Adipose tissue (tissue), 3 donors: ENCODE results near the gene C19orf38. TPM values are rescaled to one million over a fixed set of nuclear protein-coding genes. Genes with fewer than 3 reads are reported as not detected.

Source experiments
- H3K27ac ChIP-seq: one replicate; pipeline ENCODE4 v1.5.1; 2013; ENCODE audit warnings: low read depth, low read length
- WGBS, 3 donors: extraction: QIAGEN DNeasy Blood & Tissue Kit; methylation state at CpG; one replicate each; pipeline ENCODE4 v1.1.7; 2013; 5-methylcytosine and 5-hydroxymethylcytosine counted together
- polyA plus RNA-seq, 3 donors: library from polyadenylated mRNA; stranded (reverse); fragments of 200-250 nt; gene quantifications; one replicate each; pipeline ENCODE4 v1.2.3, GENCODE V29; 2013
- donor health status: healthy with polysubstance abuse.
- donor health status: Bipolar disorder and iron deficiency.
- donor health status: healthy.

The C19orf38 gene
- polyA plus RNA-seq, 3 donors, result 1.4 to 6.6 (median 6.4) TPM

- no peak overlapping the region for H3K27ac ChIP-seq
- WGBS, 3 donors, result 94 to 98% (median 96%) methylated on average over 4 of the region's 4 CpGs
Observed at GRCh38 chr19:10889880-10890279, 41.7 kb downstream of the C19orf38 start.

GRCh38 chr19:10891405-10892086 lies 43.3 kb downstream of the C19orf38 start:
- no peak overlapping the region for H3K27ac ChIP-seq
- 40 to 72% (median 67%) methylated on average over 21 of the region's 21 CpGs for WGBS, 3 donors

- no peak overlapping the region for H3K27ac ChIP-seq
- WGBS, 3 donors, result 84 to 88% (median 88%) methylated on average over 13 of the region's 13 CpGs
Observed at GRCh38 chr19:10892256-10892655, 44.0 kb downstream of the C19orf38 start.

- H3K27ac ChIP-seq, result no peak overlapping the region
- WGBS, 3 donors, result 88 to 95% (median 89%) methylated on average over 7 of the region's 7 CpGs
Observed at GRCh38 chr19:10894911-10895213, 46.6 kb downstream of the C19orf38 start.

GRCh38 chr19:10895363-10895762 lies 47.1 kb downstream of the C19orf38 start:
- no peak overlapping the region for H3K27ac ChIP-seq
- 77 to 85% (median 77%) methylated on average over 6 of the region's 6 CpGs for WGBS, 3 donors

- WGBS, 3 donors, result 84 to 88% (median 87%) methylated on average over 11 to 12 of the region's 12 CpGs
- no peak overlapping the region for H3K27ac ChIP-seq
Observed at GRCh38 chr19:10895920-10896319, 47.7 kb downstream of the C19orf38 start.

- H3K27ac ChIP-seq, result no peak overlapping the region
- 49 to 62% (median 57%) methylated on average over 7 of the region's 7 CpGs for WGBS, 3 donors
Observed at GRCh38 chr19:10896851-10897526, 48.8 kb downstream of the C19orf38 start.

GRCh38 chr19:10898633-10899032 lies 50.4 kb downstream of the C19orf38 start:
- no peak overlapping the region for H3K27ac ChIP-seq
- 62 to 83% (median 76%) methylated on average over 10 of the region's 10 CpGs for WGBS, 3 donors

GRCh38 chr19:10899151-10899653 lies 51.0 kb downstream of the C19orf38 start:
- no peak overlapping the region for H3K27ac ChIP-seq
- 28 to 71% (median 62%) methylated on average over 10 of the region's 10 CpGs for WGBS, 3 donors

- 87 to 96% (median 90%) methylated on average over 14 of the region's 14 CpGs for WGBS, 3 donors
- H3K27ac ChIP-seq, result no peak overlapping the region
Observed at GRCh38 chr19:10907925-10908324, 59.7 kb downstream of the C19orf38 start.

- 95% methylated on average over 17 of the region's 17 CpGs for WGBS, 3 donors
- H3K27ac ChIP-seq, result no peak overlapping the region
Observed at GRCh38 chr19:10908380-10908960, 60.3 kb downstream of the C19orf38 start.

GRCh38 chr19:10911579-10912363 lies 63.6 kb downstream of the C19orf38 start:
- no peak overlapping the region for H3K27ac ChIP-seq
- 89 to 92% (median 89%) methylated on average over 31 of the region's 31 CpGs for WGBS, 3 donors

GRCh38 chr19:10912619-10913018 lies 64.4 kb downstream of the C19orf38 start:
- WGBS, 3 donors, result 93 to 97% (median 94%) methylated on average over 18 of the region's 18 CpGs
- no peak overlapping the region for H3K27ac ChIP-seq

GRCh38 chr19:10913716-10914340 lies 65.6 kb downstream of the C19orf38 start:
- 95% methylated on average over 23 to 24 of the region's 24 CpGs for WGBS, 3 donors
- no peak overlapping the region for H3K27ac ChIP-seq

- no peak overlapping the region for H3K27ac ChIP-seq
- 68 to 90% (median 75%) methylated on average over 18 to 19 of the region's 19 CpGs for WGBS, 3 donors
Observed at GRCh38 chr19:10915130-10916091, 67.2 kb downstream of the C19orf38 start.

GRCh38 chr19:10916602-10917001 lies 68.4 kb downstream of the C19orf38 start:
- WGBS, 3 donors, result 95 to 100% (median 96%) methylated on average over 6 of the region's 6 CpGs
- H3K27ac ChIP-seq, result no peak overlapping the region

- no peak overlapping the region for H3K27ac ChIP-seq
- WGBS, 3 donors, result 92 to 93% (median 93%) methylated on average over 11 of the region's 11 CpGs
Observed at GRCh38 chr19:10918359-10918758, 70.1 kb downstream of the C19orf38 start.
